ENCODE data around the gene AGO4. TPM values are rescaled to one million over a fixed set of nuclear protein-coding genes. Genes with fewer than 3 reads are reported as not detected.
"Not testable (repeated sequence)": the region's sequence is repeated elsewhere in the genome, so short reads cannot be mapped to it uniquely, and the experiment has no call there.

Gene AGO4
- total RNA-seq, 1 donor = 13.8 TPM

DNA sequence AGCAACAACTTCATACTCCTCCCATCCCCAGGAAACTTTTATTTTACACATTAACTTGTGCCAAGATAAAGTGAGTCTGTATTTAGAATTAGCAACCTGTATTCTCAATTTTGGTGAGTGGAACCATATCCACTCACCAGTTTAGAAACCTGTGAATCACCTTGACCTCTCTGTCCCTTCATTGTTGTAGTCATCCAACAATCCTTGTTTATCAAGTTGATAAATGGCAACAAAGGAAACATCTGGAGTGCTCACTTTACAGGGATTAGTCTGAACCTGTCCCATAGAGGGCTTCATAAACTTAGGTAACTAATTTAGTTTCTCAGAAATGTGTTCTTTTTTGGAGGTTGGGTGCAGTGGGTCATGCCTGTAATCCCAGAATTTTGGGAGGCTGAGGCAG lies 34.1 kb upstream of the AGO4 start:
- no peak for DNase-seq (ENCODE audit: low read depth)
- H3K4me3 ChIP-seq (ENCODE audit: low read depth, low read length) = no peak overlapping the region
- TF ChIP-seq CTCF (IDR thresholded peaks at IDR 0.05; ENCODE audit: insufficient read depth, low read depth, low read length) = no peak

- not testable (repeated sequence) for H3K4me3 ChIP-seq (ENCODE audit: low read depth, low read length); DNase-seq (ENCODE audit: low read depth)
Measured at GRCh38 chr1:35776172-35776571, 31.6 kb upstream of the AGO4 start.

- DNase-seq (ENCODE audit: low read depth) = no peak
- H3K4me3 ChIP-seq (ENCODE audit: low read depth, low read length) = no peak overlapping the region
- no peak for TF ChIP-seq CTCF (IDR thresholded peaks at IDR 0.05; ENCODE audit: insufficient read depth, low read depth, low read length)
Measured at GRCh38 chr1:35777109-35777508, 30.7 kb upstream of the AGO4 start.

- no peak for TF ChIP-seq CTCF (IDR thresholded peaks at IDR 0.05; ENCODE audit: insufficient read depth, low read depth, low read length)
- no peak overlapping the region for H3K4me3 ChIP-seq (ENCODE audit: low read depth, low read length)
- no peak for DNase-seq (ENCODE audit: low read depth)
Measured at GRCh38 chr1:35783055-35783583, 24.7 kb upstream of the AGO4 start.

DNA sequence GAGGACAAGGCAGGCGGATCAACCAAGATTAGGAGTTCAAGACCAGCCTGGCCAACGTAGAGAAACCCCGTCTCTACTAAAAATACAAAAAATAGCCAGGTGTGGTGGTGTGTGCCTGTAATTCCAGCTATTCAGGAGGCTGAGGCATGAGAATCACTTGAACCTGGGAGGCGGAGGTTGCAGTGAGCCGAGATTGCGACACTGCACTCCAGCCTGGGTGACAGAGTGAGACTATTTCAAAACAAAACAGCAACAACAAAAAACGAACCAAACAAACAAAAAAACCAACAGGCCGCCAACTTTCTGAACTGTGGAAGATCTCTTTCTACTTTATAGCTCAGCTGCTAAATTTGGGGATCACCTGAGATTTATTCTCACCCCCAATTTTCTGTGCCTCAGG lies 23.5 kb upstream of the AGO4 start:
- DNase-seq (ENCODE audit: low read depth); H3K4me3 ChIP-seq (ENCODE audit: low read depth, low read length): not testable (repeated sequence)

DNA sequence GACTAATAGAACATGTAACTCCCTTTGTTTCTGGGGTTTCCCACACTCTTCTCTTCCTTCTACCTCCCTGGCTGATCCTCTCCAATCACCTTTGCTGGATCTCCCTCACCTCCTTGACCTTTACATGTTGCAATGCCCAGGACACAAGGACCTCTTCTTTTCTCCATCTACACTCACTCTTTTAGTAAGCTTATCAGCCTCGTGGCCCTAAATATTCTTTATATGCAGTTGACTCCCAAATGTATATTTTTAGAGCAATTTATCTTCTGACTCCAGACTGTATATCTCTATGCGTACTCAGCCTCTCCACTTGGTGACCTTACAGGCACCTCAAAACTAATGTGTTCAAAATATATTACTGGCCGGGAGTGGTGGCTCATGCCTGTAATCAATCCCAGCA lies 19.7 kb upstream of the AGO4 start:
- DNase-seq (ENCODE audit: low read depth) = no peak
- no peak for TF ChIP-seq CTCF (IDR thresholded peaks at IDR 0.05; ENCODE audit: insufficient read depth, low read depth, low read length)
- H3K4me3 ChIP-seq (ENCODE audit: low read depth, low read length) = no peak overlapping the region

DNA sequence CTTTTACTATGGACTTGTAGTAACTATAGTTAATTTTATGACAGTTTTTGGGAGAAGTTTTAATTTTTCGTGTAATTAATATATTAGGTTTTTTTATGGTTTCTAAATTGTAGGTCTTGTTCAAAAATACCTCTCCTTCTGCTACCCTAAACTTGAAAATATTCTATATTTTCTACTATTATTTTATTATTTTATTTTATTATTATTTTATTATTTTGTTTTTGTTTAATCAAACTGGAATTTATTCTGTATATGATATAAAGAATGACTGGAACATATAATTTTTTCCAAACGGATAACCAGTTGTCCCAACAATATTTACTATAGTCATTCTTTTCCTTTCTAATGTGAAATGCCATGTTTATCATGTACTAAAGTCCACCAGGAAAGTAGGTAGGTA lies 17.1 kb upstream of the AGO4 start:
- no peak for TF ChIP-seq CTCF (IDR thresholded peaks at IDR 0.05; ENCODE audit: insufficient read depth, low read depth, low read length)
- DNase-seq (ENCODE audit: low read depth) = no peak
- H3K4me3 ChIP-seq (ENCODE audit: low read depth, low read length) = no peak overlapping the region

DNA sequence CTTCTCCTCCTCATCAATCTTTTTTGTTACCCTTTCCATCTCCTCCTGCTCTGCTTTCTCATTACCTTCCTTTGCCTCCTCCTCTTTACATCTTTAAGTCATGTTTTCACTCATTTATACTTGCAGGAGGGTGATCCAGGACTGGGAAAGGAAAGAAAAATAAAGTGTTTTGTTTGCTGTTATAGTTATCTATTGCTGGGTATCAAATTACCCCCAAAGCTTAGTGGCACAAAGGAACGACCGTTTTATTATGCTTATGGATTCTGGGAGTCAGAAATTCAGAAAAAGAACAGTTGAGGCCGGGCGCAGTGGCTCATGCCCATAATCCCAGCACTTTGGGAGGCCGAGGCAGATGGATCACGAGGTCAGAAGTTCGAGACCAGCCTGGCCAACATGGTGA lies 12.5 kb upstream of the AGO4 start:
- no peak overlapping the region for H3K4me3 ChIP-seq (ENCODE audit: low read depth, low read length)
- DNase-seq (ENCODE audit: low read depth) = no peak
- no peak for TF ChIP-seq CTCF (IDR thresholded peaks at IDR 0.05; ENCODE audit: insufficient read depth, low read depth, low read length)

Data from fibroblast of villous mesenchyme (primary cell).